OCI-LY3 (cell line): ENCODE results near the gene LSMEM2.

Experiments
- CTCF ChIP-seq: fragments of 200-600, 300-600 bp; sonication (generic); IDR thresholded peaks from 2 replicates; pipeline ENCODE4 v1.5.1; 2014; ENCODE audit warnings: antibody characterized with exemption, low read length, low read depth
- EZH2phosphoT487 ChIP-seq: fragments of 200-600 bp; shearing (Covaris generic); IDR thresholded peaks from 2 replicates; pipeline ENCODE4 v1.6.1; 2018; ENCODE audit warnings: antibody characterized with exemption, mixed run types, low read depth

GRCh38 chr3:50258029-50258680, 20.7 kb upstream of the LSMEM2 start:
- TF ChIP-seq CTCF (no peak), EZH2phosphoT487 (no peak)
